22Rv1 (cell line): ENCODE measurements around the gene MPI.

ENCODE experiments used
- H3K27ac ChIP-seq: fragments of 450-650 bp; 2 replicates; pipeline ENCODE4 v1.5.1; 2017
- CTCF ChIP-seq: fragments of 450-650 bp; IDR thresholded peaks from 2 replicates; pipeline ENCODE4 v1.5.1; 2017; ENCODE audit warnings: mild to moderate bottlenecking
- ZFX ChIP-seq: fragments of 450-650 bp; IDR thresholded peaks from 2 replicates; pipeline ENCODE4 v1.6.1; 2017; ENCODE audit warnings: antibody characterized with exemption, borderline replicate concordance

The MPI gene

GRCh38 chr15:74873036-74873755 is 16.6 kb upstream of the MPI start, which contains the start of gene SCAMP2:
Gene SCAMP2 (minus strand): TSS chr15:74873365. CDS start chr15:74873255, 110 bp downstream.
- TF ChIP-seq ZFX (no peak), CTCF (no peak)
- H3K27ac ChIP-seq: peak within 1 kb of the TSS; percentile 73

- TF ChIP-seq CTCF: no peak
- no peak for TF ChIP-seq ZFX
- H3K27ac ChIP-seq: peak overlapping the region; percentile 73
These were observed 16.0 kb upstream of the MPI start for GRCh38 chr15:74873756-74874424.

- H3K27ac ChIP-seq: no peak overlapping the region
- TF ChIP-seq ZFX (no peak), CTCF (no peak)
These were observed 11.6 kb upstream of the MPI start for GRCh38 chr15:74878273-74878672.

GRCh38 chr15:74882528-74882927 is 7.3 kb upstream of the MPI start:
- no peak overlapping the region for H3K27ac ChIP-seq
- TF ChIP-seq ZFX (no peak), CTCF (no peak)

- no peak overlapping the region for H3K27ac ChIP-seq
- TF ChIP-seq CTCF (no peak), ZFX (no peak)
These were observed 5.2 kb upstream of the MPI start for GRCh38 chr15:74884428-74885223.

GRCh38 chr15:74885461-74885860 is 4.4 kb upstream of the MPI start:
- no peak for TF ChIP-seq CTCF
- TF ChIP-seq ZFX: no peak
- H3K27ac ChIP-seq: no peak overlapping the region

- H3K27ac ChIP-seq: 0 out of 2 replicates have a peak overlapping the region, but pooled peaks have one; percentile 22
These were observed 2.2 kb upstream of the MPI start for GRCh38 chr15:74887537-74888193.
